ENCODE measurements around the gene PTPRN2. TPM values are rescaled to one million over a fixed set of nuclear protein-coding genes. Genes with fewer than 3 reads are reported as not detected.

Gene PTPRN2
- total RNA-seq, 1 experiment from 2014 or later: 0.16 TPM

- in situ Hi-C loops (cut with HindIII; ENCODE audit: low pct_unique_long_range_greater_than_20kb, low sequenced_read_pairs): no loop called here
- no peak for DNase-seq (ENCODE audit: low read depth, low spot score)
Measured at GRCh38 chr7:157555313-157555712, 1032.3 kb downstream of the PTPRN2 start.

GRCh38 chr7:157554393-157555238 lies 1033.0 kb downstream of the PTPRN2 start:
- DNase-seq (ENCODE audit: low read depth, low spot score): no peak
- in situ Hi-C loops (cut with HindIII; ENCODE audit: low pct_unique_long_range_greater_than_20kb, low sequenced_read_pairs): no loop called here

- DNase-seq (ENCODE audit: low read depth, low spot score): no peak
- in situ Hi-C loops (cut with HindIII; ENCODE audit: low pct_unique_long_range_greater_than_20kb, low sequenced_read_pairs): no loop called here
Measured at GRCh38 chr7:157553256-157553655, 1034.4 kb downstream of the PTPRN2 start.

- in situ Hi-C loops (cut with HindIII; ENCODE audit: low pct_unique_long_range_greater_than_20kb, low sequenced_read_pairs): no loop called here
- no peak for DNase-seq (ENCODE audit: low read depth, low spot score)
Measured at GRCh38 chr7:157552295-157552993, 1035.2 kb downstream of the PTPRN2 start.

- DNase-seq (ENCODE audit: low read depth, low spot score): no peak
- in situ Hi-C loops (cut with HindIII; ENCODE audit: low pct_unique_long_range_greater_than_20kb, low sequenced_read_pairs): no loop called here
Measured at GRCh38 chr7:157551325-157552070, 1036.1 kb downstream of the PTPRN2 start.

GRCh38 chr7:157550300-157551275 lies 1037.0 kb downstream of the PTPRN2 start:
- no peak for DNase-seq (ENCODE audit: low read depth, low spot score)
- in situ Hi-C loops (cut with HindIII; ENCODE audit: low pct_unique_long_range_greater_than_20kb, low sequenced_read_pairs): no loop called here

- in situ Hi-C loops (cut with HindIII; ENCODE audit: low pct_unique_long_range_greater_than_20kb, low sequenced_read_pairs): no loop called here
- no peak for DNase-seq (ENCODE audit: low read depth, low spot score)
Measured at GRCh38 chr7:157549612-157550299, 1037.9 kb downstream of the PTPRN2 start.

GRCh38 chr7:157548691-157549303 lies 1038.8 kb downstream of the PTPRN2 start:
- in situ Hi-C loops (cut with HindIII; ENCODE audit: low pct_unique_long_range_greater_than_20kb, low sequenced_read_pairs): no loop called here
- no peak for DNase-seq (ENCODE audit: low read depth, low spot score)

- DNase-seq (ENCODE audit: low read depth, low spot score): no peak
- in situ Hi-C loops (cut with HindIII; ENCODE audit: low pct_unique_long_range_greater_than_20kb, low sequenced_read_pairs): no loop called here
Measured at GRCh38 chr7:157547611-157548010, 1040.0 kb downstream of the PTPRN2 start.

GRCh38 chr7:157547102-157547501 lies 1040.5 kb downstream of the PTPRN2 start:
- no peak for DNase-seq (ENCODE audit: low read depth, low spot score)
- in situ Hi-C loops (cut with HindIII; ENCODE audit: low pct_unique_long_range_greater_than_20kb, low sequenced_read_pairs): no loop called here

GRCh38 chr7:157545681-157546060 lies 1042.0 kb downstream of the PTPRN2 start:
- no peak for DNase-seq (ENCODE audit: low read depth, low spot score)
- in situ Hi-C loops (cut with HindIII; ENCODE audit: low pct_unique_long_range_greater_than_20kb, low sequenced_read_pairs): no loop called here

- in situ Hi-C loops (cut with HindIII; ENCODE audit: low pct_unique_long_range_greater_than_20kb, low sequenced_read_pairs): no loop called here
- no peak for DNase-seq (ENCODE audit: low read depth, low spot score)
Measured at GRCh38 chr7:157544980-157545680, 1042.5 kb downstream of the PTPRN2 start.

- in situ Hi-C loops (cut with HindIII; ENCODE audit: low pct_unique_long_range_greater_than_20kb, low sequenced_read_pairs): no loop called here
- no peak for DNase-seq (ENCODE audit: low read depth, low spot score)
Measured at GRCh38 chr7:157544226-157544625, 1043.4 kb downstream of the PTPRN2 start.

GRCh38 chr7:157543791-157544190 lies 1043.8 kb downstream of the PTPRN2 start:
- in situ Hi-C loops (cut with HindIII; ENCODE audit: low pct_unique_long_range_greater_than_20kb, low sequenced_read_pairs): no loop called here
- no peak for DNase-seq (ENCODE audit: low read depth, low spot score)

- DNase-seq (ENCODE audit: low read depth, low spot score): no peak
- in situ Hi-C loops (cut with HindIII; ENCODE audit: low pct_unique_long_range_greater_than_20kb, low sequenced_read_pairs): no loop called here
Measured at GRCh38 chr7:157543276-157543675, 1044.3 kb downstream of the PTPRN2 start.

Data from SK-MEL-5 (cell line).